Ovary (tissue), 9 donors: Measurements from ENCODE around the gene ARHGEF12. TPM values are rescaled to one million over a fixed set of nuclear protein-coding genes. Genes with fewer than 3 reads are reported as not detected.

Experiments used
- DNase-seq, 5 donors: peaks; one replicate each; pipeline ENCODE4 v3.0.0-alpha.2; 2019 to 2020
- H3K27ac ChIP-seq, 2 donors: fragments of 200-600 bp; one replicate each; pipeline versions ENCODE4 v1.5.1 to v1.8.0; 2019 to 2022
- H3K27me3 ChIP-seq: fragments of 200-600 bp; one replicate; pipeline ENCODE4 v1.8.0; 2022
- H3K36me3 ChIP-seq: fragments of 200-600 bp; sonication (generic); one replicate; pipeline ENCODE4 v1.5.1; 2019
- H3K4me1 ChIP-seq: one replicate; pipeline ENCODE4 v1.8.1; 2013; ENCODE audit warnings: mild to moderate bottlenecking, moderate library complexity; ENCODE audit not compliant: insufficient read depth
- H3K4me3 ChIP-seq: fragments of 200-600 bp; sonication (generic); one replicate; pipeline ENCODE4 v1.5.1; 2017
- H3K9me3 ChIP-seq, 2 donors: fragments of 200-600 bp in 1 of 2; sonication (generic) in 1 of 2; one replicate each; pipeline versions ENCODE4 v1.5.1 to v1.8.1; 2013 to 2019; ENCODE audit warnings: mild to moderate bottlenecking in 1 of 2, moderate library complexity in 1 of 2
- CTCF ChIP-seq, 3 donors: fragments of 450-650 bp in 2 of 3; fragments of 200-600 bp in 1 of 3; IDR thresholded peaks; one replicate each; pipeline versions ENCODE4 v1.5.1 to v1.8.0; 2016 to 2022; ENCODE audit warnings: antibody characterized with exemption in 3 of 3, mild to moderate bottlenecking in 1 of 3
- EP300 ChIP-seq: sonication (generic); formaldehyde crosslinking; IDR thresholded peaks from one replicate; pipeline ENCODE4 v1.6.1; 2017; ENCODE audit warnings: antibody characterized with exemption
- POLR2A ChIP-seq: fragments of 450-650 bp; IDR thresholded peaks from one replicate; pipeline ENCODE4 v1.6.1; 2017; ENCODE audit warnings: antibody characterized with exemption, mild to moderate bottlenecking, moderate library complexity
- WGBS, 3 donors: extraction: QIAGEN DNeasy Blood & Tissue Kit in 1 of 3; methylation state at CpG; one replicate each; pipeline versions ENCODE4 v1.1.5 to v1.1.7; 2013 to 2017; 5-methylcytosine and 5-hydroxymethylcytosine counted together
- intact Hi-C, 4 donors: fragments of 100-400 bp; cut with DNase I; formaldehyde crosslinking; loops; one replicate each; pipeline versions ENCODE4 v1.11.0 to v1.15.1; 2022 to 2023
- polyA plus RNA-seq, 2 donors: library from polyadenylated mRNA; stranded (reverse); fragments of 200-250 nt in 1 of 2; fragments of 350-450 nt in 1 of 2; fragmentation: Illumina TruSeq in 1 of 2; extraction: RNeasy Lipid Tissue Mini Kit (QIAGEN cat#74804) in 1 of 2; gene quantifications; one replicate each; pipeline ENCODE4 v1.2.3, GENCODE V29; 2013 to 2014
- total RNA-seq, 7 donors: library from RNA; depleted of rRNA in 2 of 7; stranded (reverse); fragments of >200 nt in 2 of 7; fragmentation: NEBNext Ultra II Directional in 3 of 7; extraction: Animal tissue kit (Norgen Biotek cat#: 25700) in 3 of 7; gene quantifications; one replicate each; pipeline versions ENCODE4 v1.1.0 to v1.2.4, GENCODE V29; 2016 to 2023
- donor health status: DM: no; HTN: no; CAD: no; lungs with moderate emphysema.
- donor health status: DM: no; HTN: no; CAD: no.
- donor health status: Bipolar disorder and iron deficiency.
- donor health status: DM: yes; HTN: yes; CAD: no.
- donor health status: DM: no; HTN: no; CAD: no.
- donor health status: DM: yes; HTN: yes; CAD: no.

ARHGEF12 gene
- total and polyA plus RNA-seq, 9 donors: 22.1 to 92.9 (median 69.3) TPM

DNA sequence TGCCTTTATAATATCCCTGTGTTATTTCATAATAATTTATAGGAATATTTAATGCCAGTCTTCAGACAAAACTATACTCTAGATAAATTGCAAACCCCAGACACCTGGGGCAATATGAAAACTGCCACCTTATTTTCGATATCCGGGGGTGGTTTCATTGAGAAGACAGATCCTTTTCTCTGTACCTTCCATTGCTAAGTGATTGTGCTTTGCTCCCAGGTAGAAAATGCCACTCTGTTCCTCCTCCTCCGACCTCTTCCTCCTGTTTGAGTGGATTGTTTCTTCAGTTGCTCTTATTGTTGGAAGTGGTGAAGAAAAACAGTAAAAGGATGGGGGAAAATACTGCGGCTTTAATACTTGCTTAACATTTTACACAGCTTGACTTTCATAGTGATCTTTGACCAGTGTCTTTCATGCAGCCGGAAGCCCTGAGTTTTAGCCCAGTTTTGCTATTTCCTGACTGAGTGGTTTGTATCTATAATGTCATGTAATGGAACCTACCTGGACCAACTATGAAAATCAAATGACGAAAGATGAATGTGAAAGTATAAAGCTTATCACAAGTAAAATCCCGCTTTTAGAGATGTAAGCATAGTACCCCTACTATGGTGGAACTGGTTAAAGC, 169.7 kb downstream of the ARHGEF12 start:
- 83 to 89% (median 86%) methylated on average over 7 of the region's 7 CpGs for WGBS, 3 donors
- DNase-seq: no peak
- H3K4me1 ChIP-seq: no peaks in the 10 kb centered on the region
- no peak overlapping the region for H3K4me3 ChIP-seq
- H3K27me3 ChIP-seq: no peaks in the 10 kb centered on the region
- no peak overlapping the region for H3K27ac ChIP-seq
- H3K36me3 ChIP-seq: no peaks in the 10 kb centered on the region
- intact Hi-C loops: loop anchor here in 1 of 4 donors (2.0 kb wide), 1 partner anchor 453 kb away; no protein-coding TSS in a partner anchor
- H3K9me3 ChIP-seq: no peaks in the 10 kb centered on the region
- TF ChIP-seq EP300 (no peak), CTCF (IDR thresholded peaks at IDR 0.05) (no peak), POLR2A (no peak)

DNA sequence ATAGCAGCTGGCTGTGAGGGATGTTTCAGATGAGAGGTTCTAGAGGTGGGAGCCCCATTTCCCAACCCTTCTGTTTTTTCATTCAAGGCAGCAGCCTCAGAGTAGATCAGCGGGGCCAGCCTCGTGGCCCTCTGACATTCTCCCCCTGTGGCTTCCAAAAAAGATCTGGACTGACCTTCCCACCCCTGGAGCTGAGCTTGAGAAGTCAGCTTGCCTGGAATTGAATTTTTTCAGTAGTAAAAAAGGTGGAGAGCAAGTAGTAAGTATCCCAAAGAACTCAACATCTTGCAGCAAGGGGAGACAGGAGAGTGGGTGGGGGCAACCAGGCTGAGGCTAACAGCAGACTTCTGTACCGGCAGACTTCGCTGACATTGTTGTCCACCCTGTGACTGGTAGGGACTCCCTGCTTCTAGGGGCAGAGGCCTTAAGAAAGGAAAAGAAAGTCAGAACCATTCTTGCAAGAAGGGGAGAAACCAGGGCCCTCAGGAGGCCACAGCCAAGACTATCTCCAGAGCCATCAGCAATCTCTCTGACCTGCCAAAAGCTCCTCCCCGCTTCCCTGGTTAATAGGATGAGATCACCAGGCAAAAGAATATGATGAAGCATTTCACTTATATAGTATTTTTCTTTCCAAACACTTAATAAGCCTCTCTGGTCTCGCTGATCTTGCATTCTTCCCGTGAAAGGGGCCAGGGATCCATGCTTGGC, 173.3 kb downstream of the ARHGEF12 start:
- intact Hi-C loops: loop anchor here (2.0 to 10.0 kb wide), 13 partner anchors 173 to 685 kb away; no protein-coding TSS in a partner anchor
- Histone ChIP-seq H3K27ac (no peak overlapping the region), H3K9me3 (no peaks in the 10 kb centered on the region), H3K4me3 (no peak overlapping the region), H3K36me3 (no peaks in the 10 kb centered on the region), H3K4me1 (peaks cover 4% of the 10 kb centered on the region), H3K27me3 (no peaks in the 10 kb centered on the region)
- TF ChIP-seq POLR2A (no peak), EP300 (no peak), CTCF (IDR thresholded peaks at IDR 0.05) (no peak)
- no peak for DNase-seq
- 82 to 85% (median 83%) methylated on average over 7 of the region's 7 CpGs for WGBS, 3 donors

- no peak for TF ChIP-seq EP300
- TF ChIP-seq CTCF (IDR thresholded peaks at IDR 0.05): no peak
- no peak for TF ChIP-seq POLR2A
- Histone ChIP-seq H3K27me3 (no peaks in the 10 kb centered on the region), H3K4me1 (peaks cover 4% of the 10 kb centered on the region), H3K36me3 (no peaks in the 10 kb centered on the region), H3K4me3 (no peak overlapping the region), H3K27ac (no peak overlapping the region), H3K9me3 (no peaks in the 10 kb centered on the region)
- peak in 1 of 5 donors; percentile 21 for DNase-seq
- WGBS, 3 donors: 49 to 58% (median 51%) methylated on average over 20 of the region's 20 CpGs
- intact Hi-C loops: loop anchor here (2.0 to 10.0 kb wide), 12 partner anchors 174 to 684 kb away; no protein-coding TSS in a partner anchor
Measured at GRCh38 chr11:120510406-120511115, 174.3 kb downstream of the ARHGEF12 start.

GRCh38 chr11:120511116-120511819, 175.1 kb downstream of the ARHGEF12 start, which contains the start of gene GRIK4:
TSS of gene GRIK4 (plus strand) at chr11:120511748. CDS start at chr11:120660319, 148,571 bp downstream.
- H3K27me3 ChIP-seq: no peaks in the 10 kb centered on the region
- peak; percentile 84 to 93 (median 91) for DNase-seq
- H3K4me1 ChIP-seq: peaks cover 4% of the 10 kb centered on the region
- intact Hi-C loops: loop anchor here (2.0 to 10.0 kb wide), 12 partner anchors 174 to 684 kb away; no protein-coding TSS in a partner anchor
- peak within 1 kb of the TSS; percentile 21 to 64 for H3K27ac ChIP-seq
- H3K9me3 ChIP-seq: no peaks in the 10 kb centered on the region
- 0 to 1% (median 1%) methylated on average over 49 to 94 of the region's 95 CpGs for WGBS, 3 donors
- TF ChIP-seq EP300: no peak
- TF ChIP-seq POLR2A: peak; percentile 19
- peak; percentile 93 to 97 (median 95) for TF ChIP-seq CTCF (IDR thresholded peaks at IDR 0.05)
- H3K36me3 ChIP-seq: no peaks in the 10 kb centered on the region
- peak within 1 kb of the TSS; percentile 48 for H3K4me3 ChIP-seq
